CD14-positive monocyte (primary cell): ENCODE measurements around the gene PRR23E. TPM values are rescaled to one million over a fixed set of nuclear protein-coding genes. Genes with fewer than 3 reads are reported as not detected.

ENCODE experiments used
- DNase-seq, 3 donors: peaks; one replicate each; pipeline ENCODE4 v3.0.0-alpha.2; 2011 to 2022
- H2AFZ ChIP-seq: 2 replicates; pipeline ENCODE4 v1.6.0; 2012; ENCODE audit warnings: mild to moderate bottlenecking, low read depth, low read length, inconsistent platforms; ENCODE audit not compliant: insufficient read depth, poor library complexity, severe bottlenecking
- H3K27ac ChIP-seq, 2 donors: 1 replicate in 1 of 2; 2 replicates in 1 of 2; pipeline ENCODE4 v1.5.1; 2012 to 2013; ENCODE audit warnings: low read length in 2 of 2, control low read depth in 1 of 2, inconsistent platforms in 1 of 2, low read depth in 1 of 2, mild to moderate bottlenecking in 1 of 2
- H3K27me3 ChIP-seq, 2 donors: one replicate each; pipeline versions ENCODE4 v1.6.0 to v1.6.1; 2011 to 2013; ENCODE audit warnings: low read length in 2 of 2; ENCODE audit not compliant: control insufficient read depth in 2 of 2, insufficient read depth in 2 of 2
- H3K36me3 ChIP-seq, 2 donors: replicated peaks in 1 of 2; 1 replicate in 1 of 2; 2 replicates in 1 of 2; pipeline versions ENCODE4 v1.5.1 to v1.6.1; 2012 to 2013; ENCODE audit warnings: low read length in 2 of 2, control low read depth in 1 of 2, inconsistent platforms in 1 of 2, mild to moderate bottlenecking in 1 of 2; ENCODE audit not compliant: insufficient read depth in 2 of 2, control insufficient read depth in 1 of 2
- H3K4me1 ChIP-seq, 2 donors: 1 replicate in 1 of 2; 2 replicates in 1 of 2; pipeline versions ENCODE4 v1.5.1 to v1.6.1; 2012 to 2013; ENCODE audit warnings: low read length in 2 of 2, control low read depth in 1 of 2, inconsistent platforms in 1 of 2, mild to moderate bottlenecking in 1 of 2, moderate library complexity in 1 of 2; ENCODE audit not compliant: insufficient read depth in 2 of 2, control insufficient read depth in 1 of 2
- H3K4me2 ChIP-seq: replicated peaks from 2 replicates; pipeline ENCODE3; 2012; ENCODE audit warnings: low read length, moderate library complexity, mild to moderate bottlenecking; ENCODE audit not compliant: poor library complexity, severe bottlenecking; ENCODE audit errors: extremely low read depth
- H3K4me3 ChIP-seq, 3 experiments: fragments of 200-600 bp in 1 of 3; sonication (generic) in 1 of 3; replicated peaks in 1 of 3; 1 replicate in 2 of 3; 2 replicates in 1 of 3; pipeline ENCODE4 v1.5.1; 2011 to 2013; ENCODE audit warnings: low read length in 3 of 3, mild to moderate bottlenecking in 3 of 3, control low read depth in 2 of 3, low read depth in 2 of 3, inconsistent platforms in 1 of 3, moderate library complexity in 1 of 3
- H3K79me2 ChIP-seq: 2 replicates; pipeline ENCODE4 v1.6.0; 2012; ENCODE audit warnings: mild to moderate bottlenecking, control low read depth, inconsistent platforms, low read length, moderate library complexity; ENCODE audit not compliant: insufficient read depth
- H3K9ac ChIP-seq: 2 replicates; pipeline ENCODE4 v1.6.0; 2017; ENCODE audit warnings: low read length, mild to moderate bottlenecking; ENCODE audit not compliant: insufficient read depth, poor library complexity, severe bottlenecking
- H3K9me3 ChIP-seq, 2 donors: replicated peaks in 1 of 2; 1 replicate in 1 of 2; 2 replicates in 1 of 2; pipeline versions ENCODE4 v1.5.1 to v1.6.1; 2012 to 2013; ENCODE audit warnings: low read length in 2 of 2, control low read depth in 1 of 2; ENCODE audit not compliant: control insufficient read depth in 1 of 2, insufficient read depth in 1 of 2
- H4K20me1 ChIP-seq: 2 replicates; pipeline ENCODE4 v1.6.0; 2012; ENCODE audit warnings: mild to moderate bottlenecking, low read length, control low read depth, moderate library complexity; ENCODE audit not compliant: insufficient read depth
- H3K27ac Mint-ChIP-seq, 7 donors: one replicate each; pipeline ENCODE4 v1.8.0; 2020; ENCODE audit warnings: mild to moderate bottlenecking in 7 of 7, mixed read lengths in 7 of 7, moderate library complexity in 6 of 7, inconsistent platforms in 2 of 7
- H3K27me3 Mint-ChIP-seq, 3 donors: one replicate each; pipeline ENCODE4 v1.8.0; 2021 to 2022; ENCODE audit warnings: low read depth in 3 of 3, mild to moderate bottlenecking in 3 of 3, mixed read lengths in 3 of 3, moderate library complexity in 3 of 3, inconsistent platforms in 1 of 3
- H3K36me3 Mint-ChIP-seq, 2 donors: one replicate each; pipeline ENCODE4 v1.8.0; 2020; ENCODE audit warnings: mixed read lengths in 2 of 2, inconsistent platforms in 1 of 2, mild to moderate bottlenecking in 1 of 2
- H3K4me1 Mint-ChIP-seq: one replicate; pipeline ENCODE4 v1.8.0; 2020; ENCODE audit warnings: mild to moderate bottlenecking, mixed read lengths
- H3K4me3 Mint-ChIP-seq, 2 donors: one replicate each; pipeline ENCODE4 v1.8.0; 2020; ENCODE audit warnings: mild to moderate bottlenecking in 2 of 2, mixed read lengths in 2 of 2, moderate library complexity in 1 of 2
- H3K9me3 Mint-ChIP-seq, 7 donors: one replicate each; pipeline ENCODE4 v1.8.0; 2020 to 2022; ENCODE audit warnings: mixed read lengths in 7 of 7, mild to moderate bottlenecking in 6 of 7, moderate library complexity in 6 of 7, inconsistent platforms in 2 of 7
- CTCF ChIP-seq: fragments of 200-600 bp; IDR thresholded peaks from one replicate; pipeline ENCODE4 v1.8.0; 2022; ENCODE audit warnings: antibody characterized with exemption, mild to moderate bottlenecking
- WGBS: methylation state at CpG from one replicate; pipeline ENCODE4 v1.1.5; 2013; ENCODE audit warnings: missing lambda C conversion rate; ENCODE audit not compliant: insufficient coverage; 5-methylcytosine and 5-hydroxymethylcytosine counted together
- intact Hi-C, 2 donors: fragments of 100-400 bp; cut with micrococcal nuclease; formaldehyde crosslinking; loops; one replicate each; pipeline versions ENCODE4 v1.15.0 to v1.15.1; 2023
- polyA plus RNA-seq, 3 donors: library from polyadenylated mRNA; depleted of rRNA in 1 of 3; unstranded in 2 of 3; stranded (reverse) in 1 of 3; fragments of 300-500 nt in 2 of 3; fragments of >200 nt in 1 of 3; fragmentation: Illumina TruSeq in 2 of 3; gene quantifications; 1 replicate in 2 of 3; 2 replicates in 1 of 3; pipeline ENCODE4 v1.2.3, GENCODE V29; 2012 to 2021

PRR23E gene
- polyA plus RNA-seq, 3 donors = not detected

GRCh38 chr3:127180859-127181258 lies 12.1 kb upstream of the PRR23E start:
- Histone ChIP-seq H3K4me3 (no peak overlapping the region), H3K4me1 (no peaks in the 10 kb centered on the region), H2AFZ (no peak overlapping the region), H3K27me3 (no peaks in the 10 kb centered on the region), H4K20me1 (no peaks in the 10 kb centered on the region), H3K79me2 (no peaks in the 10 kb centered on the region), H3K9ac (no peak overlapping the region), H3K9me3 (peaks cover 0 to 6% of the 10 kb centered on the region in 2 donors), H3K4me2 (no peak overlapping the region), H3K27ac (no peak overlapping the region), H3K36me3 (no peaks in the 10 kb centered on the region)
- Mint-ChIP-seq H3K36me3 (no peaks in the 10 kb centered on the region), H3K9me3 (peaks cover 7 to 23% (median 17%) of the 10 kb centered on the region in 7 donors), H3K27me3 (peaks cover 0 to 3% (median 0%) of the 10 kb centered on the region in 3 donors), H3K27ac (peak overlapping the region in 1 of 7 donors; percentile 25), H3K4me1 (no peaks in the 10 kb centered on the region), H3K4me3 (no peak overlapping the region)
- TF ChIP-seq CTCF = no peak
- WGBS = 90% methylated on average over 4 of the region's 6 CpGs
- intact Hi-C loops = no loop called here
- no peak for DNase-seq

DNA sequence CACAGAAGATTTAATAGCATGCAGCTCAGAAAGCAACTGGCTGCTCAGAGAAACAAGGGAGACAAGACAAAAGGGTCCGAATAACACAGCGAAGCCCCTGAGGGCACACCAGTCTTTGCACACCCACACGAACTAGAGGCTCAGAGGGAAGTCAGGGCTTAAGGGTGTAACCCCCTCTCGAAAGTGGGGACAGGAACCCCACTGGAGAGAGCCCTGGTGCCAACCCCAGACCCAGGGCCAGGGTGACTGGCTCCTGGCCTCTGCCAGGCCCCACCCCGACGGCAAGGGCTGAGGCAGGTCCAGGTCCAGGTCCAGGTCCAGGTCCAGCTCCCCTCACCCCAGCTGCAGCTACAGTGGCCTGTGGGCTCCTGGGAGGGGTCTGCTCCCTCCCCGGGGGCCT lies 10.5 kb upstream of the PRR23E start:
- no peak for DNase-seq
- H3K27ac Mint-ChIP-seq = no peak overlapping the region
- Histone ChIP-seq H4K20me1 (no peaks in the 10 kb centered on the region), H3K4me1 (no peaks in the 10 kb centered on the region), H3K36me3 (no peaks in the 10 kb centered on the region), H3K79me2 (no peaks in the 10 kb centered on the region), H3K9me3 (peaks cover 0 to 2% of the 10 kb centered on the region in 2 donors), H3K4me3 (no peak overlapping the region), H2AFZ (no peak overlapping the region), H3K27me3 (no peaks in the 10 kb centered on the region), H3K9ac (no peak overlapping the region), H3K4me2 (no peak overlapping the region), H3K27ac (no peak overlapping the region)
- H3K9me3 Mint-ChIP-seq = peaks cover under 1 to 18% (median 10%) of the 10 kb centered on the region in 7 donors
- H3K4me1 Mint-ChIP-seq = no peaks in the 10 kb centered on the region
- intact Hi-C loops = no loop called here
- peaks cover 1 to 6% (median 1%) of the 10 kb centered on the region in 3 donors for H3K27me3 Mint-ChIP-seq
- H3K4me3 Mint-ChIP-seq = no peak overlapping the region
- WGBS = 88% methylated on average over 7 of the region's 7 CpGs
- H3K36me3 Mint-ChIP-seq = no peaks in the 10 kb centered on the region
- no peak for TF ChIP-seq CTCF
